OCI-LY3 (cell line): ENCODE results near the gene LNPEP.

ENCODE experiments used
- CTCF ChIP-seq: fragments of 200-600, 300-600 bp; sonication (generic); IDR thresholded peaks from 2 replicates; pipeline ENCODE4 v1.5.1; 2014; ENCODE audit warnings: antibody characterized with exemption, low read length, low read depth
- EZH2phosphoT487 ChIP-seq: fragments of 200-600 bp; shearing (Covaris generic); IDR thresholded peaks from 2 replicates; pipeline ENCODE4 v1.6.1; 2018; ENCODE audit warnings: antibody characterized with exemption, mixed run types, low read depth

- no peak for TF ChIP-seq CTCF
- TF ChIP-seq EZH2phosphoT487: no peak
Observed at GRCh38 chr5:97010606-97011005, 74.7 kb downstream of the LNPEP start.
